GM23248 (cell line): ENCODE data around the gene OPRL1. TPM values are rescaled to one million over a fixed set of nuclear protein-coding genes. Genes with fewer than 3 reads are reported as not detected.

Source experiments
- DNase-seq: peaks from one replicate; pipeline ENCODE4 v3.0.0-alpha.2; 2015
- H2AFZ ChIP-seq: fragments of 200-600 bp; sonication (generic); 2 replicates; pipeline ENCODE4 v1.6.1; 2016; ENCODE audit warnings: antibody characterized with exemption
- H3F3A ChIP-seq: fragments of 200-600 bp; sonication (generic); 2 replicates; pipeline ENCODE4 v1.6.1; 2016; ENCODE audit warnings: mild to moderate bottlenecking, antibody characterized with exemption, mixed run types; ENCODE audit not compliant: insufficient read depth
- H3K27ac ChIP-seq: fragments of 200-600 bp; sonication (generic); 2 replicates; pipeline ENCODE4 v1.5.1; 2016; ENCODE audit warnings: mild to moderate bottlenecking
- H3K27me3 ChIP-seq: fragments of 200-600 bp; sonication (generic); replicated peaks from 2 replicates; pipeline ENCODE4 v1.6.1; 2016; ENCODE audit warnings: mild to moderate bottlenecking; ENCODE audit not compliant: insufficient read depth
- H3K36me3 ChIP-seq: fragments of 200-600 bp; sonication (generic); 2 replicates; pipeline ENCODE4 v1.6.1; 2016; ENCODE audit warnings: low read depth, mild to moderate bottlenecking
- H3K4me1 ChIP-seq: fragments of 200-600 bp; sonication (generic); 2 replicates; pipeline ENCODE4 v1.6.1; 2016; ENCODE audit warnings: mild to moderate bottlenecking; ENCODE audit not compliant: insufficient read depth
- H3K4me2 ChIP-seq: fragments of 200-600 bp; sonication (generic); one replicate; pipeline ENCODE4 v1.6.1; 2016; ENCODE audit warnings: mild to moderate bottlenecking; ENCODE audit not compliant: unreplicated experiment
- H3K4me3 ChIP-seq: fragments of 200-600 bp; sonication (generic); 2 replicates; pipeline ENCODE4 v1.5.1; 2016; ENCODE audit warnings: mild to moderate bottlenecking
- H3K79me2 ChIP-seq: fragments of 200-600 bp; sonication (generic); 2 replicates; pipeline ENCODE4 v1.6.1; 2016; ENCODE audit warnings: mild to moderate bottlenecking; ENCODE audit not compliant: insufficient read depth
- H3K9ac ChIP-seq: fragments of 200-600 bp; sonication (generic); 2 replicates; pipeline ENCODE4 v1.6.1; 2016; ENCODE audit warnings: mild to moderate bottlenecking
- H3K9me2 ChIP-seq: fragments of 200-600 bp; sonication (generic); 2 replicates; pipeline ENCODE4 v1.6.1; 2016; ENCODE audit warnings: mixed run types, mild to moderate bottlenecking, moderate library complexity; ENCODE audit not compliant: insufficient read depth
- H3K9me3 ChIP-seq: fragments of 200-600 bp; sonication (generic); one replicate; pipeline ENCODE4 v1.6.1; 2017; ENCODE audit warnings: low read depth
- H4K20me1 ChIP-seq: fragments of 200-600 bp; sonication (generic); 2 replicates; pipeline ENCODE4 v1.6.0; 2016; ENCODE audit not compliant: insufficient read depth
- EZH2 ChIP-seq: fragments of 200-600 bp; sonication (generic); IDR thresholded peaks from 2 replicates; pipeline ENCODE4 v1.6.1; 2018; ENCODE audit warnings: antibody characterized with exemption, mild to moderate bottlenecking; ENCODE audit not compliant: insufficient read depth, poor library complexity, severe bottlenecking
- EZH2phosphoT487 ChIP-seq: fragments of 200-600 bp; sonication (generic); IDR thresholded peaks from 2 replicates; pipeline ENCODE4 v1.6.1; 2018; ENCODE audit warnings: antibody characterized with exemption, moderate library complexity, mild to moderate bottlenecking, low read depth; ENCODE audit not compliant: insufficient read depth
- WGBS, 2 experiments: methylation state at CpG; one replicate each; pipeline ENCODE4 v1.1.6; 2015 to 2017; ENCODE audit warnings: low lambda C conversion rate in 2 of 2, low coverage in 1 of 2; ENCODE audit errors: missing lambda C conversion rate in 2 of 2; 5-methylcytosine and 5-hydroxymethylcytosine counted together
- in situ Hi-C: fragments of 300-500 bp; cut with MboI; formaldehyde crosslinking; loops from 2 replicates; pipeline ENCODE4 v1.15.0; 2020
- polyA plus RNA-seq: library from polyadenylated mRNA; unstranded; fragments of >200 nt; fragmentation: Nextera tagmentation; extraction: Ambion mirVana; gene quantifications from 2 replicates; pipeline ENCODE4 v1.2.1, GENCODE V29; 2016
- total RNA-seq: library from RNA; depleted of rRNA; stranded (reverse); fragments of >200 nt; shearing (Covaris generic); gene quantifications from 2 replicates; pipeline ENCODE4 v1.2.3, GENCODE V29; 2014; rRNA removed

Gene OPRL1
- total RNA-seq (0.86 and 1.1 TPM in 2 replicates), polyA plus RNA-seq (0.35 and 0.53 TPM in 2 replicates)

GRCh38 chr20:64080013-64080812 is at the start of gene OPRL1:
OPRL1 (plus strand) TSS chr20:64080082; CDS start chr20:64092721, 12,639 bp downstream.
- H3F3A ChIP-seq = no peaks in the 10 kb centered on the region
- peaks cover 10% of the 10 kb centered on the region for H3K4me1 ChIP-seq
- peak within 1 kb of the TSS; percentile 73 for H3K9ac ChIP-seq
- H3K9me3 ChIP-seq = no peaks in the 10 kb centered on the region
- TF ChIP-seq EZH2 (no peak), EZH2phosphoT487 (no peak)
- peak within 1 kb of the TSS; percentile 68 for H3K4me2 ChIP-seq
- no peak within 1 kb of the TSS for H3K27ac ChIP-seq
- H3K36me3 ChIP-seq = no peaks in the 10 kb centered on the region
- no peaks in the 10 kb centered on the region for H3K79me2 ChIP-seq
- in situ Hi-C loops = no loop called here
- no peaks in the 10 kb centered on the region; the same call in 1 of the 2 replicates for H3K27me3 ChIP-seq
- H4K20me1 ChIP-seq = no peaks in the 10 kb centered on the region
- peak within 1 kb of the TSS; percentile 70 for H2AFZ ChIP-seq
- no peaks in the 10 kb centered on the region for H3K9me2 ChIP-seq
- WGBS, 2 experiments = 8 to 10% methylated on average over 26 to 39 of the region's 62 CpGs
- DNase-seq = peak; percentile 36
- peak within 1 kb of the TSS; percentile 78 for H3K4me3 ChIP-seq

DNA sequence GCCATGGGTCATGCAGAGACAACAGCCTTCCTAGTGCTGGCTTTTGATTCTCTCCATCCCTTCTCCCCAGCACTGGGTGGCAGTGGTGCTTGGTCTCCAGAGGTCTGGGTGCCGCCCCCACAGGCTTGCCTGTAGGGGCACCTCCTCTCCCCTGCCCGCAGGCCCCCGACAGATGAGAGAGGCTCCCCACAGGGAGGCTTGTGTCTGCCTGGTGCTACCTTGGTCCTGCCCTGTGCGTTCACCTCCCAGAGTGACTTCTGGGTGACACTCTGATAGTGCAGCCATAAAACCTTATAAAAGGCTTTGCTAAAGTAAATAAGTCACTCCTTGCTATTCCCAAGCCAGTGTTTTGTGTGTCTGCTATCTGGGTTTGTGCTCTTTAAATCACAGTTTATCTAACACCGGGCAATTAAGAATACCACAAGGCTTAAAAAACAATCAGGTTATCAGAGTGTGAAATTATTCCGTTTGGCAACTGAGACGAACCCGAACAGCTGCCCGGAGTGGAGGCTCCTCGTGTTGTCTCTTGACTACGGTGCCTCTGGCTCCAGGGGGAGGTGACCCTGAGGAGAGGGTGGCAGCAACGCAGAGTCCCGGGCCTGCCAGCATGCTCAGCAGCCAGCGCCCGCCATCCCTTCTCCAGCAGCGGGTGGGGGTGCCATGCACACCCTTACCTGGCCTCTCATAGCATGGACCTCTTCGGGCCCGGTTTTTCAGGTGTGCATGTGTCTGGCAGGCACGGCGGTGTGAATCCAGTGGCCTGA is 49.3 kb upstream of the OPRL1 start:
- no peaks in the 10 kb centered on the region for H3K9me2 ChIP-seq

DNA sequence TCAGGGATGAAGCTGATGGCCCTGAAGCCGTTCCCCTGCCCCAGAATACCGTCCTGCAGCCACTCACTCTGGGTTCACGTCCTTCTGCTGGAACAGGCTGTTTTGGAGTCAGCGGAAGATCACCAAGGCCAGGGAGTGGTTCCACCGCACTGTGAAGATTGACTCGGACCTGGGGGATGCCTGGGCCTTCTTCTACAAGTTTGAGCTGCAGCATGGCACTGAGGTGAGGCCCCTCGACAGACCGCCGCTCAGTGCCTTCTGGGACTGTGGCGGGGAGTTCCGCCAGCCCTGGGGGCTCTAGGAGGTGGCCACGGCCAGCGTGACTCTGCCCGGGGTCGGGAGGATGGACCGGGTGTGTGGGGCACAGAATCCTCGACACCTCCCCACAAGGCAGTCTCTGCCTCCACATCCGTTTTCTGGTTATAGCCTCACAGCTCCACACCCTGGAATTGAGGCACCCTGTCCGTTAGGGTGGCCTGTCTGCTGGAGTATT is 48.0 kb upstream of the OPRL1 start:
- DNase-seq = no peak
- TF ChIP-seq EZH2 = no peak
- TF ChIP-seq EZH2phosphoT487 = no peak
- Histone ChIP-seq H3F3A (no peaks in the 10 kb centered on the region), H4K20me1 (no peaks in the 10 kb centered on the region), H3K27ac (no peak overlapping the region), H3K9ac (no peak overlapping the region), H2AFZ (no peak overlapping the region), H3K36me3 (peaks cover 8% of the 10 kb centered on the region; the same call in 1 of the 2 replicates), H3K27me3 (no peaks in the 10 kb centered on the region), H3K4me3 (no peak overlapping the region), H3K79me2 (no peaks in the 10 kb centered on the region), H3K9me2 (no peaks in the 10 kb centered on the region), H3K4me2 (no peak overlapping the region), H3K9me3 (no peaks in the 10 kb centered on the region), H3K4me1 (no peaks in the 10 kb centered on the region)
- in situ Hi-C loops = no loop called here
- WGBS, 2 experiments = 92 to 93% methylated on average over 19 of the region's 19 CpGs

More for the DNA sequence above, 49.3 kb upstream of the OPRL1 start:
- Histone ChIP-seq H3K79me2 (no peaks in the 10 kb centered on the region), H3K4me1 (no peaks in the 10 kb centered on the region), H3F3A (no peaks in the 10 kb centered on the region), H2AFZ (no peak overlapping the region), H3K36me3 (peaks cover 14% of the 10 kb centered on the region; the same call in 1 of the 2 replicates), H3K27me3 (no peaks in the 10 kb centered on the region), H3K9ac (no peak overlapping the region), H3K4me2 (no peak overlapping the region), H3K9me3 (no peaks in the 10 kb centered on the region), H4K20me1 (no peaks in the 10 kb centered on the region), H3K4me3 (no peak overlapping the region), H3K27ac (no peak overlapping the region)
- no peak for DNase-seq
- TF ChIP-seq EZH2 = no peak
- no peak for TF ChIP-seq EZH2phosphoT487
- in situ Hi-C loops = no loop called here
- WGBS, 2 experiments = 97% methylated on average over 19 to 20 of the region's 20 CpGs
